ENCODE data around the gene ATG16L1. TPM values are rescaled to one million over a fixed set of nuclear protein-coding genes. Genes with fewer than 3 reads are reported as not detected.

Gene ATG16L1
- total and polyA plus RNA-seq, 4 experiments from 2014 or later: 12.3 to 89.4 (median 50.5) TPM

GRCh38 chr2:233267516-233268245 lies 16.2 kb downstream of the ATG16L1 start:
- H3K9me3 ChIP-seq (ENCODE audit: control insufficient read depth in 1 of 2, low read length in 2 of 2): no peaks in the 10 kb centered on the region
- peaks cover 52% of the 10 kb centered on the region for H3K36me3 ChIP-seq (ENCODE audit: insufficient read depth, low read length)
- H3K27ac ChIP-seq (ENCODE audit: low read depth, low read length): peak overlapping the region; percentile 81
- intact Hi-C loops (cut with micrococcal nuclease): loop anchor here (1.0 to 10.0 kb wide), 7 partner anchors 16 to 660 kb away; partner anchors contain the start of genes ATG16L1, DGKD and INPP5D
- H3K4me3 ChIP-seq (ENCODE audit: low read length in 2 of 2): peak overlapping the region in 1 of 2 donors; percentile 39
- ChIA-PET POLR2A (ENCODE audit: partially characterized antibody) (interaction anchor here (0.6 to 10.8 kb wide), 37 partner anchors 8 to 952 kb away, joined by 3 to 162 read pairs (median 4); partner anchors contain the start of genes ATG16L1, DGKD, EIF4E2 and INPP5D), CTCF (ENCODE audit: partially characterized antibody) (interaction anchor here (0.7 to 2.6 kb wide), 11 partner anchors 13 to 415 kb away, joined by 3 to 52 read pairs (median 4); partner anchors contain the start of genes ATG16L1 and DGKD)
- H3K9me3 Mint-ChIP-seq: no peaks in the 10 kb centered on the region
- no peaks in the 10 kb centered on the region for H3K27me3 Mint-ChIP-seq
- H3K36me3 Mint-ChIP-seq: peaks cover 65 to 81% of the 10 kb centered on the region in 2 donors
- peak overlapping the region; percentile 52 to 89 (median 79) for H3K4me3 Mint-ChIP-seq
- H3K27ac Mint-ChIP-seq: peak overlapping the region; percentile 96 to 99 (median 97)
- DNase-seq: peak; percentile 90 to 96 (median 93)
- H3K4me1 Mint-ChIP-seq: peaks cover 39 to 76% (median 64%) of the 10 kb centered on the region in 4 donors
- H3K4me1 ChIP-seq (ENCODE audit: insufficient read depth, low read length): peaks cover 68% of the 10 kb centered on the region
- H3K27me3 ChIP-seq (ENCODE audit: insufficient read depth, low read length): no peaks in the 10 kb centered on the region

DNA sequence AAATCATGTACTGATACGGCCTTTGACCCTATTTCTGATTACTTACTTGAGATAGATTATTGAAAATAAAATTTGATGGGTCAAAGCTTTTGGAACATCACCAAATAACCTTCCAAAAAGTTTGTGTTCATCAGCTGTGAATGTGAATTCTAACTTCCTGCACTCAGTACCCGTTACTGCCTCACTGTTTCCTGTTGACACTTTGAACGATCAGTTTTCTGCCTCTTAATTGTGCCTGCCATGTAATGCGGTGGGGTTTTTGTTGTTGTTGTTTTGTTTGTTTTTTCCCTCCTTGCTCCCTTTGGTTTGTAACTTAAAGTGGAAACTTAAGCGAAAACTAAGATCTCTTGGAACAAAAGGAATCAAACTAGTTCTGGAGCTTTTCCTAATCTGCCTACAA lies 18.9 kb downstream of the ATG16L1 start:
- POLR2A ChIA-PET (ENCODE audit: partially characterized antibody): interaction anchor here (0.9 to 10.8 kb wide), 19 partner anchors 9 to 220 kb away, joined by 3 to 162 read pairs (median 5); partner anchors contain the start of genes ATG16L1, DGKD and INPP5D
- H3K9me3 Mint-ChIP-seq: no peaks in the 10 kb centered on the region
- peaks cover 50 to 86% (median 73%) of the 10 kb centered on the region in 4 donors for H3K4me1 Mint-ChIP-seq
- Histone ChIP-seq H3K4me3 (ENCODE audit: low read length in 2 of 2) (peak overlapping the region in 1 of 2 donors; percentile 28), H3K27ac (ENCODE audit: low read depth, low read length) (peak overlapping the region; percentile 81), H3K4me1 (ENCODE audit: insufficient read depth, low read length) (peaks cover 77% of the 10 kb centered on the region), H3K36me3 (ENCODE audit: insufficient read depth, low read length) (peaks cover 50% of the 10 kb centered on the region), H3K9me3 (ENCODE audit: control insufficient read depth in 1 of 2, low read length in 2 of 2) (no peaks in the 10 kb centered on the region), H3K27me3 (ENCODE audit: insufficient read depth, low read length) (no peaks in the 10 kb centered on the region)
- intact Hi-C loops (cut with micrococcal nuclease): no loop called here
- peak overlapping the region; percentile 95 to 98 (median 97) for H3K27ac Mint-ChIP-seq
- H3K36me3 Mint-ChIP-seq: peaks cover 77 to 85% of the 10 kb centered on the region in 2 donors
- CTCF ChIA-PET (ENCODE audit: partially characterized antibody): interaction anchor here (0.9 to 3.3 kb wide), 8 partner anchors 16 to 210 kb away, joined by 3 to 18 read pairs (median 4); partner anchors contain the start of genes ATG16L1 and DGKD
- H3K27me3 Mint-ChIP-seq: no peaks in the 10 kb centered on the region
- DNase-seq: peak; percentile 33 to 54 (median 46)
- peak overlapping the region; percentile 81 to 90 (median 82) for H3K4me3 Mint-ChIP-seq

DNA sequence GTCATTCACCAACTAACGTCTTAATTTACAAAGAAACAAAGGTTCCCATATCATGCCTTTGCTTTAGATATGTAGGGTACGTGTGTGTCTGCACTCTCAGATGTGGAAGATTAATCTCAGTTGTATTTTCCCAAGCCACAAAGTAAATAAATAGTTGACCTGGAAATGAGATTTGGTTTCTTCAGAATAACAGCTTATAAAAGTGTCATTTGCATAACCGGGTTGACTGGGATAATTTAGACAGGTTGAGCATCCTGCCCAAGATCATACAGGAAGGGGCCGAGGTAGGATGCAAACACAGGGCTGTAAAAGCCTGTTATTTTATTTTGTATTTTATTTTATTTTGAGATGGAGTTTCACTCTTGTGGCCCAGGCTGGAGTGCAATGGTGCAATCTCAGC lies 19.5 kb downstream of the ATG16L1 start:
- peaks cover 79 to 85% of the 10 kb centered on the region in 2 donors for H3K36me3 Mint-ChIP-seq
- peak overlapping the region; percentile 81 to 90 (median 82) for H3K4me3 Mint-ChIP-seq
- no peaks in the 10 kb centered on the region for H3K27me3 Mint-ChIP-seq
- H3K4me3 ChIP-seq (ENCODE audit: low read length in 2 of 2): peak overlapping the region in 1 of 2 donors; percentile 28
- H3K27ac ChIP-seq (ENCODE audit: low read depth, low read length): peak overlapping the region; percentile 81
- H3K9me3 Mint-ChIP-seq: no peaks in the 10 kb centered on the region
- intact Hi-C loops (cut with micrococcal nuclease): no loop called here
- POLR2A ChIA-PET (ENCODE audit: partially characterized antibody): interaction anchor here (0.9 to 10.8 kb wide), 18 partner anchors 9 to 221 kb away, joined by 3 to 162 read pairs (median 5); partner anchors contain the start of genes ATG16L1, DGKD and INPP5D
- H3K27ac Mint-ChIP-seq: peak overlapping the region; percentile 95 to 98 (median 97)
- CTCF ChIA-PET (ENCODE audit: partially characterized antibody): interaction anchor here (0.9 to 3.3 kb wide), 9 partner anchors 17 to 217 kb away, joined by 3 to 18 read pairs (median 4); partner anchors contain the start of genes ATG16L1 and DGKD
- H3K27me3 ChIP-seq (ENCODE audit: insufficient read depth, low read length): no peaks in the 10 kb centered on the region
- no peaks in the 10 kb centered on the region for H3K9me3 ChIP-seq (ENCODE audit: control insufficient read depth in 1 of 2, low read length in 2 of 2)
- peaks cover 48 to 83% (median 70%) of the 10 kb centered on the region in 4 donors for H3K4me1 Mint-ChIP-seq
- H3K36me3 ChIP-seq (ENCODE audit: insufficient read depth, low read length): peaks cover 50% of the 10 kb centered on the region
- DNase-seq: no peak
- H3K4me1 ChIP-seq (ENCODE audit: insufficient read depth, low read length): peaks cover 75% of the 10 kb centered on the region

DNA sequence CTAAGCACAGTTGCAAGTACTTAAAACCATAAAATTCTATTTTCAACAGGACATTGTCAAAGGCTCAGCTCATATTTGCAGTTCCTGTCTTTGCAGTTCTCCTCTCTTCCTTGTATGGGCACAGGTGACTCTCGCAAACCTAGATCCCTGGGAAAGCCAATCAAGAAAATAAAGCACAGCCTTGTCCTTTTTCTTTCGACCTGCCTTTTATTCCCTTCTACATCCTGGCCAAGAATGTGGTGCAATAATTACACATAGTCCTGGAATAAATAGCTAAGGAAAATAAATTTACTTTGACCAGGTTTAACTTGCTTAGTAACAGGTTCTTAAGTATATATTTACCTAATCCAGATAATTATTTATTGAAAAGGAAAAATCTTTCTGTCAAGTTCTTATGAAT lies 20.2 kb downstream of the ATG16L1 start:
- Histone ChIP-seq H3K27ac (ENCODE audit: low read depth, low read length) (no peak overlapping the region), H3K9me3 (ENCODE audit: control insufficient read depth in 1 of 2, low read length in 2 of 2) (no peaks in the 10 kb centered on the region), H3K4me1 (ENCODE audit: insufficient read depth, low read length) (peaks cover 69% of the 10 kb centered on the region), H3K36me3 (ENCODE audit: insufficient read depth, low read length) (peaks cover 50% of the 10 kb centered on the region), H3K4me3 (ENCODE audit: low read length in 2 of 2) (no peak overlapping the region), H3K27me3 (ENCODE audit: insufficient read depth, low read length) (no peaks in the 10 kb centered on the region)
- CTCF ChIA-PET (ENCODE audit: partially characterized antibody): interaction anchor here (1.0 to 3.3 kb wide), 4 partner anchors 21 to 218 kb away, joined by 3 to 18 read pairs (median 6); partner anchors contain the start of gene ATG16L1
- Mint-ChIP-seq H3K9me3 (no peaks in the 10 kb centered on the region), H3K4me3 (peak overlapping the region in 7 of 8 donors; percentile 2 to 67 (median 42)), H3K27ac (peak overlapping the region; percentile 89 to 97 (median 93)), H3K27me3 (no peaks in the 10 kb centered on the region), H3K36me3 (peaks cover 76 to 85% of the 10 kb centered on the region in 2 donors), H3K4me1 (peaks cover 46 to 76% (median 64%) of the 10 kb centered on the region in 4 donors)
- POLR2A ChIA-PET (ENCODE audit: partially characterized antibody): interaction anchor here (1.2 to 10.8 kb wide), 6 partner anchors 10 to 222 kb away, joined by 3 to 162 read pairs (median 10); partner anchors contain the start of gene ATG16L1
- DNase-seq: no peak
- intact Hi-C loops (cut with micrococcal nuclease): no loop called here

GRCh38 chr2:233273120-233273519 lies 21.6 kb downstream of the ATG16L1 start:
- Histone ChIP-seq H3K27me3 (ENCODE audit: insufficient read depth, low read length) (no peaks in the 10 kb centered on the region), H3K4me3 (ENCODE audit: low read length in 2 of 2) (no peak overlapping the region), H3K36me3 (ENCODE audit: insufficient read depth, low read length) (peaks cover 59% of the 10 kb centered on the region), H3K27ac (ENCODE audit: low read depth, low read length) (peak overlapping the region; percentile 17), H3K4me1 (ENCODE audit: insufficient read depth, low read length) (peaks cover 55% of the 10 kb centered on the region), H3K9me3 (ENCODE audit: control insufficient read depth in 1 of 2, low read length in 2 of 2) (no peaks in the 10 kb centered on the region)
- CTCF ChIA-PET (ENCODE audit: partially characterized antibody): interaction anchor here (1.0 to 2.0 kb wide), 2 partner anchors 9 to 219 kb away, joined by 3 to 9 read pairs; no protein-coding TSS in a partner anchor
- POLR2A ChIA-PET (ENCODE audit: partially characterized antibody): interaction anchor here (1.3 to 10.8 kb wide), 3 partner anchors 12 to 23 kb away, joined by 3 to 162 read pairs (median 5); partner anchors contain the start of gene ATG16L1
- DNase-seq: no peak
- H3K4me3 Mint-ChIP-seq: peak overlapping the region in 2 of 8 donors; percentile 39 to 66
- H3K27ac Mint-ChIP-seq: peak overlapping the region; percentile 42 to 97 (median 90)
- H3K9me3 Mint-ChIP-seq: no peaks in the 10 kb centered on the region
- intact Hi-C loops (cut with micrococcal nuclease): no loop called here
- H3K4me1 Mint-ChIP-seq: peaks cover 37 to 65% (median 53%) of the 10 kb centered on the region in 4 donors
- H3K27me3 Mint-ChIP-seq: no peaks in the 10 kb centered on the region
- peaks cover 78 to 84% of the 10 kb centered on the region in 2 donors for H3K36me3 Mint-ChIP-seq

DNA sequence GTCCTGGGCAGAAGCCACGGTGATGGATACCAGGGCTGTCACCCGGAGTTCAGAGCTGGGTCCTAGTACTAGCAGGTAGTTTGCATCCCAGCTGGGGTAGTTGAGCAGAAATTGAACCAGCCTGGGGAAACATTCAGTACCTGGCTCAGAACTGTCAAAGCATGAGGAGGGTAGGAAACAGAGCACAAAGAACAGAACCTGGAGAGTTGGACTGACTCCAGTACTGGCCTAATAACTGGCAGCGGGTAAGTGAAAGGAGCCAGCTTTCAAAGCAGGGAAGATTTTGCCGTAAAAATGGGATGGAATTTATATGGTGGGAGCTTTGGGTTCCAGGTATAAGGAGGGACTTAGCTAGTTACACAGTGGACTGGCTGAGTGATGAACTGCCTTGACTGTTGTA lies 23.8 kb downstream of the ATG16L1 start:
- Mint-ChIP-seq H3K4me1 (peaks cover 25 to 46% (median 36%) of the 10 kb centered on the region in 4 donors), H3K9me3 (no peaks in the 10 kb centered on the region), H3K27me3 (no peaks in the 10 kb centered on the region), H3K36me3 (peaks cover 83 to 91% of the 10 kb centered on the region in 2 donors), H3K4me3 (no peak overlapping the region), H3K27ac (peak overlapping the region in 5 of 7 donors; percentile 6 to 78 (median 51))
- Histone ChIP-seq H3K9me3 (ENCODE audit: control insufficient read depth in 1 of 2, low read length in 2 of 2) (no peaks in the 10 kb centered on the region), H3K27me3 (ENCODE audit: insufficient read depth, low read length) (no peaks in the 10 kb centered on the region), H3K4me1 (ENCODE audit: insufficient read depth, low read length) (peaks cover 34% of the 10 kb centered on the region), H3K36me3 (ENCODE audit: insufficient read depth, low read length) (peaks cover 80% of the 10 kb centered on the region), H3K27ac (ENCODE audit: low read depth, low read length) (no peak overlapping the region), H3K4me3 (ENCODE audit: low read length in 2 of 2) (no peak overlapping the region)
- intact Hi-C loops (cut with micrococcal nuclease): no loop called here
- DNase-seq: no peak
- ChIA-PET CTCF (ENCODE audit: partially characterized antibody) (no interaction called here), POLR2A (ENCODE audit: partially characterized antibody) (interaction anchor here (1.0 to 2.1 kb wide), 3 partner anchors 21 to 56 kb away, joined by 3 to 10 read pairs (median 7); partner anchors contain the start of gene ATG16L1)
